ENCODE measurements around the gene CEP78. TPM values are rescaled to one million over a fixed set of nuclear protein-coding genes. Genes with fewer than 3 reads are reported as not detected.

CEP78 gene
- total and polyA plus RNA-seq, 4 donors, result 3.8 to 14.7 (median 7.3) TPM

- Histone ChIP-seq H3K4me3 (ENCODE audit: low read length in 2 of 2) (no peak overlapping the region), H3K36me3 (ENCODE audit: control insufficient read depth in 1 of 2, insufficient read depth in 2 of 2, low read length in 1 of 2) (no peaks in the 10 kb centered on the region), H3K27me3 (ENCODE audit: control insufficient read depth in 1 of 2, insufficient read depth in 2 of 2, low read length in 1 of 2) (no peaks in the 10 kb centered on the region), H3K27ac (ENCODE audit: low read depth in 1 of 2, low read length in 2 of 2) (no peak overlapping the region), H3K4me1 (ENCODE audit: control insufficient read depth in 1 of 2, insufficient read depth in 2 of 2, low read length in 2 of 2) (no peaks in the 10 kb centered on the region), H3K9me3 (ENCODE audit: control insufficient read depth, low read length) (no peaks in the 10 kb centered on the region)
- DNase-seq (no peak), ATAC-seq (ENCODE audit: low FRiP score) (no peak)
- intact Hi-C loops (cut with DNase I), result no loop called here
- 97 to 98% methylated on average over 5 of the region's 5 CpGs for whole genome bisulfite sequencing, 2 donors
These were observed 75.2 kb downstream of the CEP78 start for GRCh38 chr9:78311075-78311474.

- Histone ChIP-seq H3K4me1 (ENCODE audit: control insufficient read depth in 1 of 2, insufficient read depth in 2 of 2, low read length in 2 of 2) (no peaks in the 10 kb centered on the region), H3K4me3 (ENCODE audit: low read length in 2 of 2) (no peak overlapping the region), H3K27ac (ENCODE audit: low read depth in 1 of 2, low read length in 2 of 2) (no peak overlapping the region), H3K9me3 (ENCODE audit: control insufficient read depth, low read length) (no peaks in the 10 kb centered on the region), H3K27me3 (ENCODE audit: control insufficient read depth in 1 of 2, insufficient read depth in 2 of 2, low read length in 1 of 2) (no peaks in the 10 kb centered on the region), H3K36me3 (ENCODE audit: control insufficient read depth in 1 of 2, insufficient read depth in 2 of 2, low read length in 1 of 2) (no peaks in the 10 kb centered on the region)
- ATAC-seq (ENCODE audit: low FRiP score), result no peak
- 59 to 79% methylated on average over 9 of the region's 9 CpGs for whole genome bisulfite sequencing, 2 donors
- intact Hi-C loops (cut with DNase I), result no loop called here
- no peak for DNase-seq
These were observed 76.1 kb downstream of the CEP78 start for GRCh38 chr9:78311886-78312524.

DNA sequence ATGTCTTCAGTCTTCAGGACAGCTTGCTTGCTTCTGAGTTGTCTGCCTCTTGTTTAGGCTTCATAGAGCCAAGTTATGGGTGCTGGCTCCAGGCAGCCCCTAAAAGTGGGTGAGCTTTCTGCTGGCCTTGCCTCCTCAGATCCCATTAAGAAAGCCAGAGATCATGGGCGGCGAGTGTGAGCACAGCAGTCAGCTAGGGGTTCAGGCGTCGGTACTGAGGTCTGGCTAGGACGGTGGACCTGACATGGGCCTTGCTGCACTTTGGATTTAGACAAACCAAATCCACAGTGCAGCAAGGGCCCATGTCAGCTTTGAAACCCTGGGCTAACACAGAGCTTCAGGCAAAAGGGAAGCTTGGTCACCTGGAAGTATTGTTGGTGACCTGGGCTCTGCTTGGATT is 78.7 kb downstream of the CEP78 start:
- DNase-seq (no peak), ATAC-seq (ENCODE audit: low FRiP score) (no peak)
- Histone ChIP-seq H3K4me1 (ENCODE audit: control insufficient read depth in 1 of 2, insufficient read depth in 2 of 2, low read length in 2 of 2) (no peaks in the 10 kb centered on the region), H3K9me3 (ENCODE audit: control insufficient read depth, low read length) (no peaks in the 10 kb centered on the region), H3K27me3 (ENCODE audit: control insufficient read depth in 1 of 2, insufficient read depth in 2 of 2, low read length in 1 of 2) (no peaks in the 10 kb centered on the region), H3K36me3 (ENCODE audit: control insufficient read depth in 1 of 2, insufficient read depth in 2 of 2, low read length in 1 of 2) (no peaks in the 10 kb centered on the region), H3K27ac (ENCODE audit: low read depth in 1 of 2, low read length in 2 of 2) (no peak overlapping the region), H3K4me3 (ENCODE audit: low read length in 2 of 2) (no peak overlapping the region)
- 88 to 92% methylated on average over 5 of the region's 5 CpGs for WGBS, 2 donors
- intact Hi-C loops (cut with DNase I), result no loop called here

GRCh38 chr9:78314953-78315870 is 79.3 kb downstream of the CEP78 start:
- intact Hi-C loops (cut with DNase I), result no loop called here
- no peak for ATAC-seq (ENCODE audit: low FRiP score)
- H3K27me3 ChIP-seq (ENCODE audit: control insufficient read depth in 1 of 2, insufficient read depth in 2 of 2, low read length in 1 of 2), result no peaks in the 10 kb centered on the region
- H3K4me3 ChIP-seq (ENCODE audit: low read length in 2 of 2), result no peak overlapping the region
- DNase-seq, result no peak
- H3K27ac ChIP-seq (ENCODE audit: low read depth in 1 of 2, low read length in 2 of 2), result no peak overlapping the region
- no peaks in the 10 kb centered on the region for H3K9me3 ChIP-seq (ENCODE audit: control insufficient read depth, low read length)
- WGBS, 2 donors, result 51 to 54% methylated on average over 8 of the region's 8 CpGs
- no peaks in the 10 kb centered on the region for H3K4me1 ChIP-seq (ENCODE audit: control insufficient read depth in 1 of 2, insufficient read depth in 2 of 2, low read length in 2 of 2)
- H3K36me3 ChIP-seq (ENCODE audit: control insufficient read depth in 1 of 2, insufficient read depth in 2 of 2, low read length in 1 of 2), result no peaks in the 10 kb centered on the region

- no peak overlapping the region for H3K27ac ChIP-seq (ENCODE audit: low read depth in 1 of 2, low read length in 2 of 2)
- H3K4me1 ChIP-seq (ENCODE audit: control insufficient read depth in 1 of 2, insufficient read depth in 2 of 2, low read length in 2 of 2), result no peaks in the 10 kb centered on the region
- no peak overlapping the region for H3K4me3 ChIP-seq (ENCODE audit: low read length in 2 of 2)
- intact Hi-C loops (cut with DNase I), result no loop called here
- no peaks in the 10 kb centered on the region for H3K9me3 ChIP-seq (ENCODE audit: control insufficient read depth, low read length)
- no peak for ATAC-seq (ENCODE audit: low FRiP score)
- WGBS, 2 donors, result 94 to 95% methylated on average over 11 of the region's 11 CpGs
- DNase-seq, result no peak
- no peaks in the 10 kb centered on the region for H3K27me3 ChIP-seq (ENCODE audit: control insufficient read depth in 1 of 2, insufficient read depth in 2 of 2, low read length in 1 of 2)
- no peaks in the 10 kb centered on the region for H3K36me3 ChIP-seq (ENCODE audit: control insufficient read depth in 1 of 2, insufficient read depth in 2 of 2, low read length in 1 of 2)
These were observed 80.5 kb downstream of the CEP78 start for GRCh38 chr9:78316166-78316892.

DNA sequence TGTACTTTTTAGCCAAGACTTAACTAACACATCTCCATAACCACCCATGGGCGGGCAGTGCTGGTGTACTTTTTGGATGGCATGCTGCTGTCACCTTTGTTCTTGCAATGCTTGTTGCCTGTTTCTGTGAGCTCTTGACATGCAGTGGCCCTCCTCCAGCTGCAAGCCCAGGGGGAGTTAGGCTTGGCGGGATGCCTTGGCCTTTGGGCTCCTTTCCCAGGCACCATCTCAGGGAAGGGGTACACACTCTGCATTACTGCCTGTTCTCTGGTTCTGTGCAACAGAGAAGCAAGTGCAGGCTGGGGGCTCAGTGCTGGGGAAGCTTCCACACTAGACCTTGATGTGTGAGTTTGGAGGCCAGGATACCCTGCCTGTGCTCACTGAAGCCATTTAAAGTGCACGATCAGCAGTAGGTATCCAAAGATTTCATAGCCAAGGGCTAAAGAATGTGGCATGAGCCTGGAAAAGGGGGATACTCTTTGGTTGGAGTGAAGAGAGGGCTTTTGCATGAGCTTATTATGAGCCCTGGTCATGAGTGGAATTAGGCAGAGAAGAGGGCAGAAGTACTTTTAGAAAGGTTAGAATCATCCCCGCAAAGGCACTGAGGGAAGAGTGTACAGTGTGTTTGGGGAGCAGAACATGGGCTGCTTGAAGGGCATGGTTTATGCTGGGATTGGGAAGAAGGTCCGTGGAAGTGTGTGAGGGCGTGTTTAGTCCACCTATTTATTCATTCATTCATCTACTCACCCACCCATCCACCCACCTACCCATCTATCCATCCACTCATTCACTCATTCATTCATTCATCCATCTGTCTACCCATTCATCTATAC is 83.5 kb downstream of the CEP78 start:
- no peak for DNase-seq
- Histone ChIP-seq H3K9me3 (ENCODE audit: control insufficient read depth, low read length) (no peaks in the 10 kb centered on the region), H3K27me3 (ENCODE audit: control insufficient read depth in 1 of 2, insufficient read depth in 2 of 2, low read length in 1 of 2) (no peaks in the 10 kb centered on the region), H3K36me3 (ENCODE audit: control insufficient read depth in 1 of 2, insufficient read depth in 2 of 2, low read length in 1 of 2) (no peaks in the 10 kb centered on the region), H3K4me1 (ENCODE audit: control insufficient read depth in 1 of 2, insufficient read depth in 2 of 2, low read length in 2 of 2) (no peaks in the 10 kb centered on the region), H3K27ac (ENCODE audit: low read depth in 1 of 2, low read length in 2 of 2) (no peak overlapping the region), H3K4me3 (ENCODE audit: low read length in 2 of 2) (no peak overlapping the region)
- WGBS, 2 donors, result 65 to 70% methylated on average over 6 of the region's 6 CpGs
- no peak for ATAC-seq (ENCODE audit: low FRiP score)
- intact Hi-C loops (cut with DNase I), result no loop called here

DNA sequence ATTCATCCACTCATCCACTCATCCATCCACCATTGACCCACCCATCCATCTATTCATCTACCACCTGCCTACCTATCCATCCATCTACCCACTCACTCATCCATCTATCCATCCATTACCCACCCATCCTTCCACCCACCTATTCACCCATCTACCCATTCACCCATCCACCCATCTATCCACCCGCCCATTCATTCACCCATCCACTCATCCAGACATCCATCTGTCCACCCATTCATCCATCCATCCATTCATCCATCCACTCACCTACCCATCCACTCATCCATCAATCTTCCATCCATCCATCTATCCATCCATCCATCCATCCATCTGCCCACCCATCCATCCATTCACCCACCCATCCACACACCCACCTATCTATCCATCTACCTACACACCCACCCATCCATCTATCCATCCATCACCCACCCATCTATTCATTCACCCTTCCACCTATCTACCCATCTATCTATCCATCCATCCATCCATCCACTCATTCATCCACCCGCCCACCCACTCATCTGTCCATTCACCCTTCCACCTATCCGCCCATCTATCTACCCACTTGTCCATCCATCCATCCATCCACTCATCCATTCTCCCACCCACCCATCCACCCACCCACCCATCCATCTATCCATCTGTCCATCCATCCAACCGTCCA is 84.3 kb downstream of the CEP78 start:
- H3K9me3 ChIP-seq (ENCODE audit: control insufficient read depth, low read length), result no peaks in the 10 kb centered on the region
- no peaks in the 10 kb centered on the region for H3K36me3 ChIP-seq (ENCODE audit: control insufficient read depth in 1 of 2, insufficient read depth in 2 of 2, low read length in 1 of 2)
- WGBS, 2 donors, result 75 to 96% methylated on average over 4 of the region's 4 CpGs
- intact Hi-C loops (cut with DNase I), result no loop called here
- H3K4me1 ChIP-seq (ENCODE audit: control insufficient read depth in 1 of 2, insufficient read depth in 2 of 2, low read length in 2 of 2), result no peaks in the 10 kb centered on the region
- no peak overlapping the region for H3K4me3 ChIP-seq (ENCODE audit: low read length in 2 of 2)
- no peaks in the 10 kb centered on the region for H3K27me3 ChIP-seq (ENCODE audit: control insufficient read depth in 1 of 2, insufficient read depth in 2 of 2, low read length in 1 of 2)
- ATAC-seq (ENCODE audit: low FRiP score) (no peak), DNase-seq (no peak)
- H3K27ac ChIP-seq (ENCODE audit: low read depth in 1 of 2, low read length in 2 of 2), result no peak overlapping the region
